Hepatocyte (in vitro differentiated cells): Measurements from ENCODE around the gene PMFBP1. TPM values are rescaled to one million over a fixed set of nuclear protein-coding genes. Genes with fewer than 3 reads are reported as not detected.

Experiments used
- DNase-seq: peaks from one replicate; pipeline ENCODE4 v3.0.0-alpha.2; 2016; ENCODE audit warnings: low spot score
- H2AFZ ChIP-seq: fragments of 200-600 bp; sonication (generic); 2 replicates; pipeline ENCODE4 v1.6.0; 2016; ENCODE audit warnings: antibody characterized with exemption, mild to moderate bottlenecking
- H3K27ac ChIP-seq: fragments of 200-600 bp; sonication (generic); 2 replicates; pipeline ENCODE4 v1.5.1; 2016; ENCODE audit warnings: mild to moderate bottlenecking
- H3K27me3 ChIP-seq: fragments of 200-600 bp; sonication (generic); 2 replicates; pipeline ENCODE4 v1.6.1; 2016
- H3K36me3 ChIP-seq: fragments of 200-600 bp; sonication (generic); replicated peaks from 2 replicates; pipeline ENCODE4 v1.5.1; 2016; ENCODE audit warnings: low read depth; ENCODE audit not compliant: insufficient read depth
- H3K4me1 ChIP-seq: fragments of 200-600 bp; sonication (generic); 2 replicates; pipeline ENCODE4 v1.5.1; 2016; ENCODE audit warnings: mild to moderate bottlenecking, moderate library complexity; ENCODE audit not compliant: insufficient read depth
- H3K4me2 ChIP-seq: fragments of 200-600 bp; sonication (generic); 2 replicates; pipeline ENCODE4 v1.6.0; 2016
- H3K4me3 ChIP-seq: fragments of 200-600 bp; sonication (generic); 2 replicates; pipeline ENCODE4 v1.5.1; 2016; ENCODE audit warnings: mild to moderate bottlenecking
- H3K79me2 ChIP-seq: fragments of 200-600 bp; sonication (generic); 2 replicates; pipeline ENCODE4 v1.6.0; 2017; ENCODE audit warnings: mild to moderate bottlenecking
- H3K9me2 ChIP-seq: fragments of 200-600 bp; sonication (generic); replicated peaks from 2 replicates; pipeline ENCODE4 v1.6.0; 2017; ENCODE audit warnings: mild to moderate bottlenecking; ENCODE audit not compliant: insufficient read depth
- H3K9me3 ChIP-seq: fragments of 200-600 bp; sonication (generic); 2 replicates; pipeline ENCODE4 v1.5.1; 2016; ENCODE audit warnings: low read depth, mild to moderate bottlenecking
- H4K20me1 ChIP-seq: fragments of 200-600 bp; sonication (generic); 2 replicates; pipeline ENCODE4 v1.6.0; 2016; ENCODE audit warnings: mild to moderate bottlenecking; ENCODE audit not compliant: insufficient read depth, poor library complexity, severe bottlenecking
- EZH2 ChIP-seq: fragments of 200-600 bp; sonication (generic); IDR thresholded peaks from 2 replicates; pipeline ENCODE4 v1.6.1; 2016; ENCODE audit warnings: antibody characterized with exemption, mild to moderate bottlenecking, borderline replicate concordance
- EZH2phosphoT487 ChIP-seq: fragments of 200-600 bp; sonication (generic); IDR thresholded peaks from one replicate; pipeline ENCODE4 v1.6.1; 2018; ENCODE audit warnings: antibody characterized with exemption, mild to moderate bottlenecking, low read depth, moderate library complexity; ENCODE audit not compliant: unreplicated experiment, severe bottlenecking
- WGBS: methylation state at CpG from one replicate; pipeline ENCODE4 v1.1.6; 2016; ENCODE audit warnings: low lambda C conversion rate; ENCODE audit errors: missing lambda C conversion rate; 5-methylcytosine and 5-hydroxymethylcytosine counted together
- polyA plus RNA-seq: library from polyadenylated mRNA; unstranded; fragments of >200 nt; fragmentation: Nextera tagmentation; extraction: Ambion mirVana; gene quantifications from 2 replicates; pipeline ENCODE4 v1.2.1, GENCODE V29; 2016
- total RNA-seq: library from RNA; depleted of rRNA; stranded (reverse); fragments of >200 nt; gene quantifications from 2 replicates; pipeline ENCODE4 v1.2.3, GENCODE V29; 2014
- TF ChIP-seq, protein P1 (sequence below): fragments of 200-600 bp; sonication (generic); IDR thresholded peaks from 2 replicates; pipeline ENCODE4 v1.5.1; 2016; ENCODE audit warnings: antibody characterized with exemption, mild to moderate bottlenecking; ENCODE audit not compliant: poor library complexity

PMFBP1 gene
- total and polyA plus RNA-seq, 2 experiments from 2014 or later = 1.4 to 3.4 TPM

DNA sequence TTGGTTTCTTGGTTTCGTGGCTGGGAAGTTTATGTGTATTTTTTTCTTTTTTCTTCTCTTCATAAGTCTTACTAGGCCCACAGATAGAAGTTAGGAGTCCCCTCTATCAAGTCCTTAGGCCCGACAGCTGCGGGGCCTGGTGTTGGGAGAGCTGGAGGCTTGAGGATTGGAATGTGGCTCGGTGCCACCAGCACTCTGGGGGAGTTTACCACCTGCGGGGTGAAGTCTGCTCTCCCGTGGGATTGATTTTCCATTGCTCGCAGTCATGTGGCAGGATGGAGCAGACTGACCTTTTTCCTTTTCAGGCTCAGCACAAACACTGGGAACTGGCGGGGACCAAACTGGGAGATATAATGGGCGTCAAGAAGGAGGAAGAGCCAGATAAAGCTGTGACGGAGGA is 70.8 kb downstream of the PMFBP1 start:
- H3K27ac ChIP-seq = no peak overlapping the region
- 98% methylated on average over 10 of the region's 10 CpGs for WGBS
- TF ChIP-seq EZH2 = no peak
- H4K20me1 ChIP-seq = no peaks in the 10 kb centered on the region
- peaks cover 5% of the 10 kb centered on the region for H3K79me2 ChIP-seq
- no peaks in the 10 kb centered on the region for H3K4me1 ChIP-seq
- no peaks in the 10 kb centered on the region for H3K9me2 ChIP-seq
- H3K4me2 ChIP-seq = no peak overlapping the region
- H3K27me3 ChIP-seq = no peaks in the 10 kb centered on the region
- H3K36me3 ChIP-seq = no peaks in the 10 kb centered on the region
- no peaks in the 10 kb centered on the region for H3K9me3 ChIP-seq
- no peak overlapping the region for H2AFZ ChIP-seq
- H3K4me3 ChIP-seq = no peak overlapping the region
- no peak for DNase-seq

DNA sequence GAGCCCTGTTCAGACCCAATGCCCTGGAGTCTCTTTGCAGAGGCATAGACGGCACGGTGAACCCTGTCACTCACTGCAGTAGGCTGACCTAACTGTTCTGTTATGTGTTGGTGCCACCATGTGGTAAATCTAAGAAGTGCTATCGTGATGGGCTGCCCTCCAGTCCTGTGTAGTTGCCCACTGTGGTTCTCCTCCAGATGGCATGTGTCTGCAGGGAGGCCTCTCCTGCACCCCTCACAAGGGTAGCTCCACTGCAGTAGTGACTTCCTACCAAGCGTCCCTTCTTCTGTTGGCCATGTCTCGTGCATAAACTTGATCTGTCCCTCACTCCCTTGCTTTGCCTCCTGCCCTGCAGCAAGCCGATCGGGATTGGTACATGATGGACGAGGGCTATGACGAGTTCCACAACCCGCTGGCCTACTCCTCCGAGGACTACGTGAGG is 72.6 kb downstream of the PMFBP1 start:
- no peak overlapping the region for H3K4me2 ChIP-seq
- H3K27me3 ChIP-seq = no peaks in the 10 kb centered on the region
- no peaks in the 10 kb centered on the region for H3K9me2 ChIP-seq
- no peak overlapping the region for H3K27ac ChIP-seq
- no peaks in the 10 kb centered on the region for H3K9me3 ChIP-seq
- H3K79me2 ChIP-seq = peaks cover 23% of the 10 kb centered on the region
- TF ChIP-seq, protein P1, sequence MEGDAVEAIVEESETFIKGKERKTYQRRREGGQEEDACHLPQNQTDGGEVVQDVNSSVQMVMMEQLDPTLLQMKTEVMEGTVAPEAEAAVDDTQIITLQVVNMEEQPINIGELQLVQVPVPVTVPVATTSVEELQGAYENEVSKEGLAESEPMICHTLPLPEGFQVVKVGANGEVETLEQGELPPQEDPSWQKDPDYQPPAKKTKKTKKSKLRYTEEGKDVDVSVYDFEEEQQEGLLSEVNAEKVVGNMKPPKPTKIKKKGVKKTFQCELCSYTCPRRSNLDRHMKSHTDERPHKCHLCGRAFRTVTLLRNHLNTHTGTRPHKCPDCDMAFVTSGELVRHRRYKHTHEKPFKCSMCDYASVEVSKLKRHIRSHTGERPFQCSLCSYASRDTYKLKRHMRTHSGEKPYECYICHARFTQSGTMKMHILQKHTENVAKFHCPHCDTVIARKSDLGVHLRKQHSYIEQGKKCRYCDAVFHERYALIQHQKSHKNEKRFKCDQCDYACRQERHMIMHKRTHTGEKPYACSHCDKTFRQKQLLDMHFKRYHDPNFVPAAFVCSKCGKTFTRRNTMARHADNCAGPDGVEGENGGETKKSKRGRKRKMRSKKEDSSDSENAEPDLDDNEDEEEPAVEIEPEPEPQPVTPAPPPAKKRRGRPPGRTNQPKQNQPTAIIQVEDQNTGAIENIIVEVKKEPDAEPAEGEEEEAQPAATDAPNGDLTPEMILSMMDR = peak; percentile 57
- TF ChIP-seq EZH2 (no peak), EZH2phosphoT487 (no peak)
- peaks cover 11% of the 10 kb centered on the region for H3K4me1 ChIP-seq
- no peak overlapping the region for H3K4me3 ChIP-seq
- peak; percentile 75 for DNase-seq
- no peaks in the 10 kb centered on the region for H3K36me3 ChIP-seq
- whole genome bisulfite sequencing = 71% methylated on average over 12 of the region's 12 CpGs
- H2AFZ ChIP-seq = no peak overlapping the region
- no peaks in the 10 kb centered on the region for H4K20me1 ChIP-seq

DNA sequence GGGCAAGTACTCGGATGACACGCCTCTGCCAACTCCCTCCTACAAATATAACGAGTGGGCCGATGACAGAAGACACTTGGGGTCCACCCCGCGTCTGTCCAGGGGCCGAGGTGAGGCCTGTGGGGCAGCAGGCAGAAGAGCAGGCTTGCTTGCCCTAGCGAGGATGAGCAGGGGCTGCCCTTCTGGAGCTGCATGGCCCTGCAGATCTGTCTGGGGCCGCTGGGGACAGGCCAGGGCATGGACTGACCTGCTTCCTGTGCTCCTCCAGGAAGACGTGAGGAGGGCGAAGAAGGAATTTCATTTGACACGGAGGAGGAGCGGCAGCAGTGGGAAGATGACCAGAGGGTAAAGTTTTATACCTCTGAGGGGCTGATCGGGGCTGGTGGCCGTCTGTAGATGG is 73.0 kb downstream of the PMFBP1 start:
- no peaks in the 10 kb centered on the region for H3K36me3 ChIP-seq

DNA sequence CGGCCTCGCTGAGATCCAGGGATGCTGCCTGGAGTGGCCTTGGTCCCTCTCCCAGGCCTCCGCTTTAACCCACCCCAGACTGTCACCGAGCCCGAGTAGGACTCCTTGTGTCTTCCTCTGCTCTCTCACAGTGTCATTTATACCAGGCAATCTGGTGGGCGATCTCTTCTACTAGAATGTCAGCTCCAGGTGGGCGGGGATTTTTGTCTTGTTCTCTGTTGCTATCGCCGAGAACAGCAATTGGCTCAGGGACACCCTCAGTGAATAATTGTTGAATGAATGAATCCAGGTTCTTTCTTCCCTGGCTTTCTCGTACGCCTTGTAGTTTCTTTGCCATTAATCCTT is 77.7 kb downstream of the PMFBP1 start:
- H3K36me3 ChIP-seq = no peaks in the 10 kb centered on the region
- H3K79me2 ChIP-seq = peaks cover 62% of the 10 kb centered on the region
- no peaks in the 10 kb centered on the region for H3K9me2 ChIP-seq
- H4K20me1 ChIP-seq = no peaks in the 10 kb centered on the region
- H3K9me3 ChIP-seq = no peaks in the 10 kb centered on the region
- DNase-seq = peak; percentile 35
- no peaks in the 10 kb centered on the region for H3K27me3 ChIP-seq
- TF ChIP-seq, protein P1 = no peak
- TF ChIP-seq EZH2 (no peak), EZH2phosphoT487 (no peak)
- peak overlapping the region; percentile 43 for H2AFZ ChIP-seq
- peak overlapping the region; percentile 60 for H3K4me3 ChIP-seq
- H3K27ac ChIP-seq = peak overlapping the region; percentile 86
- H3K4me2 ChIP-seq = peak overlapping the region; percentile 96
- WGBS = under 1% methylated on average over 11 of the region's 11 CpGs
- H3K4me1 ChIP-seq = peaks cover 18% of the 10 kb centered on the region

More for the DNA sequence above, 73.0 kb downstream of the PMFBP1 start:
- Histone ChIP-seq H3K4me1 (peaks cover 11% of the 10 kb centered on the region), H2AFZ (no peak overlapping the region), H3K27ac (no peak overlapping the region), H3K9me2 (no peaks in the 10 kb centered on the region), H3K4me3 (no peak overlapping the region), H3K79me2 (peaks cover 28% of the 10 kb centered on the region), H4K20me1 (no peaks in the 10 kb centered on the region), H3K27me3 (no peaks in the 10 kb centered on the region), H3K4me2 (no peak overlapping the region), H3K9me3 (no peaks in the 10 kb centered on the region)
- no peak for DNase-seq
- WGBS = 88% methylated on average over 15 of the region's 15 CpGs
- TF ChIP-seq, protein P1 = no peak
- TF ChIP-seq EZH2 = no peak
- no peak for TF ChIP-seq EZH2phosphoT487
